Measurements from ENCODE around the gene LECT2.

GRCh38 chr5:135955525-135955924 lies 742 bp upstream of the LECT2 start:
- no peak for TF ChIP-seq CTCF (IDR thresholded peaks at IDR 0.05 in 4 of 5, conservative IDR thresholded peaks at IDR 0.05 in 1 of 5)
- TF ChIP-seq POLR2A (IDR thresholded peaks at IDR 0.05), result no peak
